BE2C (cell line): ENCODE measurements around the gene GTSF1L.

Experiments
- DNase-seq: peaks from one replicate; pipeline ENCODE4 v3.0.0-alpha.2; 2020
- H3K27me3 ChIP-seq: fragments of 250-450 bp; sonication (Bioruptor Pico); 2 replicates; pipeline ENCODE4 v1.5.1; 2020; ENCODE audit warnings: mild to moderate bottlenecking
- H3K36me3 ChIP-seq: fragments of 250-450 bp; sonication (Bioruptor Pico); 2 replicates; pipeline ENCODE4 v1.5.1; 2020; ENCODE audit warnings: mild to moderate bottlenecking
- H3K4me1 ChIP-seq: fragments of 250-450 bp; sonication (Bioruptor Pico); 2 replicates; pipeline ENCODE4 v1.5.1; 2020
- H3K4me3 ChIP-seq: 2 replicates; pipeline ENCODE4 v1.5.1; 2011; ENCODE audit warnings: low read depth, low read length
- H3K9me3 ChIP-seq: fragments of 250-450 bp; sonication (Bioruptor Pico); 2 replicates; pipeline ENCODE4 v1.5.1; 2020
- CTCF ChIP-seq: IDR thresholded peaks from 2 replicates; pipeline ENCODE4 v1.5.1; 2012; ENCODE audit warnings: mild to moderate bottlenecking, low read depth, low read length

Gene GTSF1L

GRCh38 chr20:43749734-43750294 lies 23.0 kb upstream of the GTSF1L start:
- peak; percentile 97 for TF ChIP-seq CTCF
- no peaks in the 10 kb centered on the region; the same call in 1 of the 2 replicates for H3K9me3 ChIP-seq
- peaks cover 16% of the 10 kb centered on the region for H3K4me1 ChIP-seq
- no peaks in the 10 kb centered on the region; the same call in 1 of the 2 replicates for H3K27me3 ChIP-seq
- DNase-seq, result peak; percentile 89
- no peaks in the 10 kb centered on the region for H3K36me3 ChIP-seq
- H3K4me3 ChIP-seq, result no peak overlapping the region

GRCh38 chr20:43748274-43748673 lies 21.5 kb upstream of the GTSF1L start:
- DNase-seq, result no peak
- no peaks in the 10 kb centered on the region for H3K36me3 ChIP-seq
- H3K4me3 ChIP-seq, result no peak overlapping the region
- no peak for TF ChIP-seq CTCF
- no peaks in the 10 kb centered on the region; the same call in 1 of the 2 replicates for H3K27me3 ChIP-seq
- H3K4me1 ChIP-seq, result peaks cover 16% of the 10 kb centered on the region
- no peaks in the 10 kb centered on the region; the same call in 1 of the 2 replicates for H3K9me3 ChIP-seq

DNA sequence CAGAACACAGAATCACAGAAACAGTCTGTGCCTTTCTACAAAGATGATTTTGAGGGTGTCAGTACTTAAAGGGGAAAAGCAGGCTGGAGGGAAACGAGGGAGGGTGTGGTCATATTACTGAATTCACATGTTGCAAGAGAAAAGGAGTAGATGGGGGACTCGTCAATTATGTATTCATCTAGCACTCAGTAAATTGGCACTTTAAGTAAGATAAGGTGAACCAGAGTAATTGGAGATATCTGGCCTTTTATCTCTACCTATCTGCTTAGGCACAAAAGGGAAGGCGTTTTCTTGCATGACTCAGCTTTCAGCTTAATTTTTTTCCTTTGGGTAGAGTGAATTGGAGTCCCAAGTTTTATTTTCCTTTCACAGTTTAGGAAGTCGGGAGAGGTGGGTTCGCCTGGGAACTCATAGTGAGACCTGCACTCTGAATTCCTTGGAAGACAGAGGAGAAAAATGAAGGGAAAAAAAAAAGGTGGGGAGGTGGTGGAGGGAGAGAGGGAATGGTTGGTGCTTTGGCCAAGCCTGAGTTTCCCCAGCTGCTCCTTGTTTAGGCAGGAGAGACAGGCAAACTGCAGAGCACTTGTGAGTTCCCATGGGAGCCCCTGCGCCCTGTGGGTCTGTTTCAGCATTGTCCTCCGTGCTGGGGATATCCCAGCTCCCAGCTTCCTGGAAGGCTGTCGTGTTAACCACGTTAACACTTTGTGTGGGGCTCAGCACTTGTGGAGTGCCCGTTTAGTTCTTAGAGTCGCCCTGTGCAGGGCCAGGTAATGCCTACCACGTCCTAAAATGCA lies 19.7 kb upstream of the GTSF1L start:
- Histone ChIP-seq H3K36me3 (no peaks in the 10 kb centered on the region), H3K9me3 (no peaks in the 10 kb centered on the region; the same call in 1 of the 2 replicates), H3K4me3 (no peak overlapping the region), H3K4me1 (peaks cover 16% of the 10 kb centered on the region), H3K27me3 (no peaks in the 10 kb centered on the region; the same call in 1 of the 2 replicates)
- no peak for TF ChIP-seq CTCF
- peak; percentile 82 for DNase-seq

GRCh38 chr20:43744966-43745730 lies 18.3 kb upstream of the GTSF1L start:
- H3K27me3 ChIP-seq, result no peaks in the 10 kb centered on the region; the same call in 1 of the 2 replicates
- no peak overlapping the region for H3K4me3 ChIP-seq
- peak; percentile 35 for DNase-seq
- TF ChIP-seq CTCF, result no peak
- H3K4me1 ChIP-seq, result peaks cover 16% of the 10 kb centered on the region
- H3K9me3 ChIP-seq, result no peaks in the 10 kb centered on the region; the same call in 1 of the 2 replicates
- H3K36me3 ChIP-seq, result no peaks in the 10 kb centered on the region

DNA sequence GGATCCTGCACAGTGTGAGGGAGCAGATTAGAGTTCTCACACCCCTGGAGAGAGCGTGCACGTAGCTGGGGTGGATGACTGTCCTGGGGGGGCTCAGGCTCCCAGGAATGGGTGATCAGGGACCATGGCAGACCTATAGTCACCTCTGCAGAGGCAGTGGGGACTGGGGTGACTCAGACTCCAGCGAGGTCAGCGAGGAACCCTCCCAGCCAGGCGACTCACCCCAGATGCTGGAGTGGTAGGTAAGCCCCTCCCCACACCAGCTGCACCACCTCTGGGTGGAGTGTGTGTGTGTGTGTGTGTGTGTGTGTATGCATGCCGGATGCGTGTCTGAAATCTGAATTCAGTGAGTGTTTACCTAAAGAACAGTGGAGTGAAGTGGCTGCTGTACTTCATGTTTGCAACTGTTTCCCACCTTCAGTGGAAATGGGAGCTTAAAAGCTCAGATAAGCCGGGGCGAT lies 17.4 kb upstream of the GTSF1L start:
- no peak for DNase-seq
- H3K36me3 ChIP-seq, result no peaks in the 10 kb centered on the region
- H3K27me3 ChIP-seq, result no peaks in the 10 kb centered on the region; the same call in 1 of the 2 replicates
- H3K4me1 ChIP-seq, result peaks cover 16% of the 10 kb centered on the region
- H3K4me3 ChIP-seq, result no peak overlapping the region
- no peaks in the 10 kb centered on the region; the same call in 1 of the 2 replicates for H3K9me3 ChIP-seq
- no peak for TF ChIP-seq CTCF
